Measurements from ENCODE around the gene MYO9B.

Gene MYO9B

DNA sequence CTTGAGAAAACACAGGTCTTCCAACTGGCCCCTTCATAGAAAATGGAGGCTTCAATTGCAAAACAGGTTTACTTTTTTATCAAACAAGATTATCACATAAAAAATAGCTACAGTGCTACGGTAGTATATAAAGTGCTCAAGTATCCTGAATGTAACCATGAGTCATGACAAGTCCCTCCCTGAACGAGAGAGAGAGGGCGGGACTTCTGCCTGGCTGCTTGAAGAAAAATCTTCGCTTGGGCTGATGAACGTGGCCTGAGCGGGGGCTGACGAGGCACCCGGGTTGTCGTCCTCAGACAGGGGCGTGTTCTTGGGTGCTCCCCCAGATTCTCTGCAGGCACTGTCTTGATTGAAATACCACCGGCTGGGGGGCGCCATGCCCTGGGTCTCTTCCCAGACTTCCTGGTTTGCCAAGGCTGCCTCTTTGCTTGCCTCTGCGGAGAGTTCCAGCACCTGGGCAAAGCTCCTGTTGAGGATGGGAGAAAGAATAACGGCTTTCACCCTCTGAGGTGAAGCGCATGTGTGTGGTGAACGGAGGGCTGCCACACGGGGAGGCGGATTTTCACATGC, 25.8 kb upstream of the MYO9B start:
- TF ChIP-seq, protein P1, sequence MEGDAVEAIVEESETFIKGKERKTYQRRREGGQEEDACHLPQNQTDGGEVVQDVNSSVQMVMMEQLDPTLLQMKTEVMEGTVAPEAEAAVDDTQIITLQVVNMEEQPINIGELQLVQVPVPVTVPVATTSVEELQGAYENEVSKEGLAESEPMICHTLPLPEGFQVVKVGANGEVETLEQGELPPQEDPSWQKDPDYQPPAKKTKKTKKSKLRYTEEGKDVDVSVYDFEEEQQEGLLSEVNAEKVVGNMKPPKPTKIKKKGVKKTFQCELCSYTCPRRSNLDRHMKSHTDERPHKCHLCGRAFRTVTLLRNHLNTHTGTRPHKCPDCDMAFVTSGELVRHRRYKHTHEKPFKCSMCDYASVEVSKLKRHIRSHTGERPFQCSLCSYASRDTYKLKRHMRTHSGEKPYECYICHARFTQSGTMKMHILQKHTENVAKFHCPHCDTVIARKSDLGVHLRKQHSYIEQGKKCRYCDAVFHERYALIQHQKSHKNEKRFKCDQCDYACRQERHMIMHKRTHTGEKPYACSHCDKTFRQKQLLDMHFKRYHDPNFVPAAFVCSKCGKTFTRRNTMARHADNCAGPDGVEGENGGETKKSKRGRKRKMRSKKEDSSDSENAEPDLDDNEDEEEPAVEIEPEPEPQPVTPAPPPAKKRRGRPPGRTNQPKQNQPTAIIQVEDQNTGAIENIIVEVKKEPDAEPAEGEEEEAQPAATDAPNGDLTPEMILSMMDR (conservative IDR thresholded peaks at IDR 0.05; ENCODE audit: low read length), result no peak
- H3K4me3 ChIP-seq (ENCODE audit: low read length), result no peak overlapping the region
- peak; percentile 41 for DNase-seq (ENCODE audit: low read depth)

DNA sequence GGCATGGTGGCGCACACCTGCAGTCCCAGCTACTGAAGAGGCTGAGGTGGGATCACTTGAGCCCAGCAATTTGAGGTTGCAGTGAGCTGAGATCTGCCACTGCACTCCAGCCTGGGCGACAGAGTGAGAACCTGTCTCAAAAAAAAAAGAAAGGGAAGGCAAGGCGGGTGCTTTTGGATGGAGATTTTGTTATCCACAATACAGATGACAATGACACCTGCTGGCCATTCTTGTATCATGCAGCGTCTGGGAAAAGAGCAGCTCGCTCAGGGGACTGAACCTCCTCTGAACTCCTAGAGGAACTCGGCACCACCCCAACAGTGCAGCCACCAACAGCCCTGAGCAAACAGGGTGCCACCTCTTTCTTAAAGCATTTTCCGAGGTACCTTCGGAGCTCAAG, 23.1 kb upstream of the MYO9B start:
- no peak overlapping the region for H3K4me3 ChIP-seq (ENCODE audit: low read length)
- DNase-seq (ENCODE audit: low read depth), result peak; percentile 54
- TF ChIP-seq, protein P1 (conservative IDR thresholded peaks at IDR 0.05; ENCODE audit: low read length), result peak; percentile 69

DNA sequence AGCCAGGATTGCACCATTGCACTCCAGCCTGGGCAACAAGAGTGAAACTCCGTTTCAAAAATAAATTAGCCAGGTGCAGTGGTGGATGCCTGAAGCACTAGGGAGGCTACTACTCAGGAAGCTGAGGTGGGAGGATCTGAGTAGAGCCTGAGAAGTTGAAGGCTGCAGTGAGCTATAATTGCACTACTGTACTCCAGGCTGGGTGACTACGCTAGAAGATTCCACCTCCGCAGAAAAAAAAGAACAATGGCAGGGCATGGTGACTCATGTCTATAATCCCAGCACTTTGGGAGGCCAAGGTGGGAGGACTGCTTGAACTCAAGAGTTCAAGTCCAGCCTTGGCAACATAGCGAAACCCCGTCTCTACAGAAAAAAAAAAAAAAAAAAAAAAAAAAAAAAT, 20.8 kb upstream of the MYO9B start:
- no peak overlapping the region for H3K4me3 ChIP-seq (ENCODE audit: low read length)
- TF ChIP-seq, protein P1 (conservative IDR thresholded peaks at IDR 0.05; ENCODE audit: low read length), result no peak
- DNase-seq (ENCODE audit: low read depth), result no peak

DNA sequence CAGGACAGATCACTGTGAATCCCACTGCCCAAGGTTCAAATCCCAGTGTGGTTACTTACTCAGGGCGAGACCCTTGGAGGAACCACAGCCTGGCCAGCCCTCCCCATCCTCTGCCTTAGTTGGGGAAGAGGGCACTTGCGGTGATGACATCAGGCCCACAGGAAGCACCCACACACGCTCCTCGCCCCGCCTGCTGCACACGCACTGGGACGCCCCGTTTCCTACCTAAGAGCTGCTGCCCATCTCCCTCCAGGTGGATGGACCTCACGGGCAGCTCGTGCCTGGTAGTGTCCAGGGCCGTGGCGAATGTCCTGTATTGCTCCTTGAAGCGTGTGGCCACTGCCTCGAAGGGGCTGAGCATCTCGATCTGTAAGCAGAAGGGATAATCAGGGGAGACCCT, 19.9 kb upstream of the MYO9B start:
- DNase-seq (ENCODE audit: low read depth), result no peak
- TF ChIP-seq, protein P1 (conservative IDR thresholded peaks at IDR 0.05; ENCODE audit: low read length), result no peak
- no peak overlapping the region for H3K4me3 ChIP-seq (ENCODE audit: low read length)

DNA sequence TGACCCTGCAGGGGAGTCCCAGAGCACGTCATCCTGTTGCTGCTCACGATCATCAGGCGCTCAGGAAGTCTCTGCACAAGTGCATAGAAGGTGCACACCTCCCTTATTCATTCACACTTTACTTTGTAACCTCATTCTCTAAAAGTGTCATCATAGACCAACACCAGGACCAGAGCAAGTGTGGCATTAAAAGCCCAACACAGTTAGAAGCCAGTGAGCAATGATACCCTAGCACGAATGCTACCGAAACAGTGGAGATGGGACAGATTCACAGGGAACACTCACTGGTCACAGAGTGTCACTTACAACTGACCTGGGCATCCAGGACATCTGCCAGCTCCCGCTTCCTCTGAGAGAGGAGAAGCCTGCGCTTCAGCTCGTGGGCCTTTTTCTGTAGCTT, 17.3 kb upstream of the MYO9B start:
- TF ChIP-seq, protein P1 (conservative IDR thresholded peaks at IDR 0.05; ENCODE audit: low read length), result no peak
- H3K4me3 ChIP-seq (ENCODE audit: low read length), result no peak overlapping the region
- DNase-seq (ENCODE audit: low read depth), result peak; percentile 36

DNA sequence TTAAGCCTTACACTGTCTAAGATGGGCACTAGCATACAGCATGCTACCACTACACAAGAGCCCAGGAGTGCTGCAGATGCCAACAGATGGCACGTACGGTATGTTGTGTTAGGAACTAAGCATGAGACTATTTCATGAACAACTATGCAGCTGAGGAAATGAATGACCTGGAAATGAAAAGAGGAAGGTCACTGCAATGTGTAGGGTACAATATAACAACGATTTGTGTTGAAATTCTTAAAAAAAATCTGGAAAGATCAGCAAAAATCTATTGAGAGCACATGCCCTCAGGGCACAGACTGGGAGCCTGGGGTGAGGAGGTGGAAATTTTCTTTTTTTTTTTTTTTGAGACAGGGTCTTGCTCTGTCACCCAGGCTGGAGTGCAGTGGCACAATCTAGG, 14.8 kb upstream of the MYO9B start:
- TF ChIP-seq, protein P1 (conservative IDR thresholded peaks at IDR 0.05; ENCODE audit: low read length), result no peak
- no peak overlapping the region for H3K4me3 ChIP-seq (ENCODE audit: low read length)

DNA sequence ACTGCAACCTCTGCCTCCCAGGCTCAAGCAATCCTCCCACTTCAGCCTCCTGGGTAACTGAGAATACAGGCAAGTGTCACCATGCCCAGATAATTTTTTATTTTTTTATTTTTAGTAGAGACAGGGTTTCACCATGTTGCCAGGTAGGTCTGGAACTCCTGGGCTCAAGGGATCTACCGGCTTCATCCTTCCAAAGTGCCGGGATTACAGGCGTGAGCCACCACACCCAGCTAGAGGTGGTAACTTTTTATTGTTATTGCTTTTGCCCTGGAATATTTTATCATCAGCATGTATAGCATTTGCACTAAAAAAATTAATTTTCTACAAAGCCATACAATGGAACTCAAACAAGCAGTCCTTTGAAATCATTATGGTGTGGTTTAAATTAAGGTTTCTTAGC, 14.4 kb upstream of the MYO9B start:
- TF ChIP-seq, protein P1 (conservative IDR thresholded peaks at IDR 0.05; ENCODE audit: low read length), result no peak
- H3K4me3 ChIP-seq (ENCODE audit: low read length), result no peak overlapping the region

More for the DNA sequence above, 14.8 kb upstream of the MYO9B start:
- no peak for DNase-seq (ENCODE audit: low read depth)

More for the DNA sequence above, 14.4 kb upstream of the MYO9B start:
- DNase-seq (ENCODE audit: low read depth), result no peak

Measured in AG10803 (cell line).